Caco-2 (cell line): ENCODE results near the gene OPA1. TPM values are rescaled to one million over a fixed set of nuclear protein-coding genes. Genes with fewer than 3 reads are reported as not detected.

Experiments used
- BruUV-seq: library from RNA; stranded (reverse); fragments of 400-500 nt; replicated peaks from 2 replicates; lab custom pipeline; 2021; lab: Mats Ljungman, UMichigan
- CTCF ChIA-PET: fragments of 300-600 bp; sonication (Branson Sonifier 250); formaldehyde crosslinking; loops from one replicate; lab custom pipeline; 2022; ENCODE audit warnings: antibody characterized with exemption; lab: Charles Lee
- POLR2A ChIA-PET: fragments of 300-600 bp; sonication (Branson Sonifier 250); formaldehyde crosslinking; loops from one replicate; lab custom pipeline; 2022; ENCODE audit warnings: antibody characterized with exemption; lab: Charles Lee
- DNase-seq, 2 experiments: peaks; one replicate each; pipeline versions ENCODE4 v3.0.0 to v3.0.0-alpha.2; 2020 to 2022
- H3K27me3 ChIP-seq: replicated peaks from 2 replicates; pipeline ENCODE4 v1.6.0; 2011; ENCODE audit warnings: low read length; ENCODE audit not compliant: control insufficient read depth, insufficient read depth
- H3K36me3 ChIP-seq: 2 replicates; pipeline ENCODE4 v1.5.1; 2011; ENCODE audit warnings: low read length; ENCODE audit not compliant: control insufficient read depth, insufficient read depth
- H3K4me1 ChIP-seq: fragments of 250-450 bp; sonication (Bioruptor Pico); 2 replicates; pipeline ENCODE4 v1.5.1; 2020; ENCODE audit warnings: mild to moderate bottlenecking
- H3K4me3 ChIP-seq: 2 replicates; pipeline ENCODE4 v1.5.1; 2011; ENCODE audit warnings: low read depth, mild to moderate bottlenecking, control low read depth, low read length
- H3K9me3 ChIP-seq: fragments of 250-450 bp; sonication (Bioruptor Pico); 2 replicates; pipeline ENCODE4 v1.5.1; 2020; ENCODE audit warnings: mild to moderate bottlenecking, moderate library complexity
- H3K27ac Mint-ChIP-seq: one replicate; pipeline ENCODE4 v1.8.0; 2022; ENCODE audit warnings: mixed read lengths; ENCODE audit not compliant: unreplicated experiment
- H3K27me3 Mint-ChIP-seq: one replicate; pipeline ENCODE4 v1.8.0; 2022; ENCODE audit warnings: mixed read lengths; ENCODE audit not compliant: insufficient read depth, unreplicated experiment
- H3K36me3 Mint-ChIP-seq: one replicate; pipeline ENCODE4 v1.8.0; 2022; ENCODE audit warnings: mild to moderate bottlenecking, mixed read lengths; ENCODE audit not compliant: insufficient read depth, unreplicated experiment
- H3K4me1 Mint-ChIP-seq: one replicate; pipeline ENCODE4 v1.8.0; 2022; ENCODE audit warnings: low read depth, mixed read lengths; ENCODE audit not compliant: unreplicated experiment
- H3K4me3 Mint-ChIP-seq: one replicate; pipeline ENCODE4 v1.8.0; 2022; ENCODE audit warnings: mild to moderate bottlenecking, moderate library complexity, mixed read lengths; ENCODE audit not compliant: unreplicated experiment
- H3K9me3 Mint-ChIP-seq: one replicate; pipeline ENCODE4 v1.8.0; 2022; ENCODE audit warnings: mixed read lengths; ENCODE audit not compliant: unreplicated experiment
- intact Hi-C: fragments of 100-400 bp; cut with micrococcal nuclease; formaldehyde crosslinking; loops from one replicate; pipeline ENCODE4 v1.10.0; 2022; ENCODE audit not compliant: unreplicated experiment
- total RNA-seq: library from RNA; stranded (reverse); gene quantifications from 2 replicates; pipeline ENCODE4 v1.2.3, GENCODE V29; 2022
- TF ChIP-seq, protein P1 (sequence below), 2 experiments: fragments of 200-600 bp in 1 of 2; IDR thresholded peaks; 1 replicate in 1 of 2; 2 replicates in 1 of 2; pipeline versions ENCODE4 v1.5.1 to v1.8.0; 2011 to 2022; ENCODE audit warnings: antibody characterized with exemption in 1 of 2, control low read depth in 1 of 2, inconsistent platforms in 1 of 2, low read depth in 1 of 2, low read length in 1 of 2, mild to moderate bottlenecking in 1 of 2, moderate library complexity in 1 of 2; ENCODE audit not compliant: insufficient read depth in 1 of 2, severe bottlenecking in 1 of 2, unreplicated experiment in 1 of 2

OPA1 gene
- total RNA-seq, 1 experiment from 2014 or later = 61.4 TPM

DNA sequence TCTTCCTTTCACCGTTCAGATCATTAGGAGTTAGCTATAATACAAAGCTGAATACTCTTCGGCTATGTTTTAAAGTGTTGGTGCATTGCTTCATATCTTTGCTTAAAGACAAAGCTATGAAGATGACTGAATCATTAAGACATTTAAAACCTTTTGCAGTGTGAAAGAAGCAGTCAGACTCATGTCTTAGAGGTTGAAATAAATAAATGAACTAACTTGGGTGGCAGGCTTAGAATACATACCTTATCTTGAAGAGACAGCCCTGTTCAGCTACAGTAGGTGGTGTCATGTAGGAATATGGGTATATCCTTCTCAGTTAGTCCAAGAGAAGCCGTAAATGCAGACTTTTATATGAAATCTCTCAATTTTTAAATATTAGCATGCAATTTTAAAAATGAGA, 63.4 kb downstream of the OPA1 start:
- Mint-ChIP-seq H3K4me3 (no peak overlapping the region), H3K4me1 (no peaks in the 10 kb centered on the region), H3K9me3 (no peaks in the 10 kb centered on the region), H3K36me3 (peaks cover 50% of the 10 kb centered on the region), H3K27me3 (no peaks in the 10 kb centered on the region), H3K27ac (no peak overlapping the region)
- CTCF ChIA-PET = interaction anchor here (0.7 kb wide), 1 partner anchor 40 kb away, joined by 3 read pairs; no protein-coding TSS in a partner anchor
- DNase-seq = no peak
- POLR2A ChIA-PET = interaction anchor here (0.5 kb wide), 1 partner anchor 480 kb away, joined by 3 read pairs; no protein-coding TSS in a partner anchor
- Histone ChIP-seq H3K4me3 (no peak overlapping the region), H3K36me3 (no peaks in the 10 kb centered on the region), H3K4me1 (no peaks in the 10 kb centered on the region), H3K9me3 (no peaks in the 10 kb centered on the region), H3K27me3 (no peaks in the 10 kb centered on the region)
- BruUV-seq = no TSS peak
- intact Hi-C loops = no loop called here
- TF ChIP-seq, protein P1, sequence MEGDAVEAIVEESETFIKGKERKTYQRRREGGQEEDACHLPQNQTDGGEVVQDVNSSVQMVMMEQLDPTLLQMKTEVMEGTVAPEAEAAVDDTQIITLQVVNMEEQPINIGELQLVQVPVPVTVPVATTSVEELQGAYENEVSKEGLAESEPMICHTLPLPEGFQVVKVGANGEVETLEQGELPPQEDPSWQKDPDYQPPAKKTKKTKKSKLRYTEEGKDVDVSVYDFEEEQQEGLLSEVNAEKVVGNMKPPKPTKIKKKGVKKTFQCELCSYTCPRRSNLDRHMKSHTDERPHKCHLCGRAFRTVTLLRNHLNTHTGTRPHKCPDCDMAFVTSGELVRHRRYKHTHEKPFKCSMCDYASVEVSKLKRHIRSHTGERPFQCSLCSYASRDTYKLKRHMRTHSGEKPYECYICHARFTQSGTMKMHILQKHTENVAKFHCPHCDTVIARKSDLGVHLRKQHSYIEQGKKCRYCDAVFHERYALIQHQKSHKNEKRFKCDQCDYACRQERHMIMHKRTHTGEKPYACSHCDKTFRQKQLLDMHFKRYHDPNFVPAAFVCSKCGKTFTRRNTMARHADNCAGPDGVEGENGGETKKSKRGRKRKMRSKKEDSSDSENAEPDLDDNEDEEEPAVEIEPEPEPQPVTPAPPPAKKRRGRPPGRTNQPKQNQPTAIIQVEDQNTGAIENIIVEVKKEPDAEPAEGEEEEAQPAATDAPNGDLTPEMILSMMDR (IDR thresholded peaks at IDR 0.05; ENCODE audit: insufficient read depth in 1 of 2, low read depth in 1 of 2, low read length in 1 of 2, severe bottlenecking in 1 of 2, unreplicated experiment in 1 of 2) = no peak

DNA sequence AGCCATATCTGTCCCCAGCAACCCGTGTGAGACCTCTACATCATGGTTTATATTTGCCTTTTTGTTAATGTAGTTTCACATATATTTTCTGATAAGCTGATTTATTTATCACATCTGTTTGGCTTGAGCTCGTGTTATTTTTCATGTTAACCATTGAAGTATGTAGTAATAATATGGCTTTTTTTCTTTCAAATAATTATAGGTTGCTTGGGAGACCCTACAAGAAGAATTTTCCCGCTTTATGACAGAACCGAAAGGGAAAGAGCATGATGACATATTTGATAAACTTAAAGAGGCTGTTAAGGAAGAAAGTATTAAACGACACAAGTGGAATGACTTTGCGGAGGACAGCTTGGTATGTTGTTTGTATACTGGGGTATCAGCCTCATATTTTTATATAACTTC, 63.9 kb downstream of the OPA1 start:
- Histone ChIP-seq H3K36me3 (no peaks in the 10 kb centered on the region), H3K4me1 (no peaks in the 10 kb centered on the region), H3K4me3 (no peak overlapping the region), H3K9me3 (no peaks in the 10 kb centered on the region), H3K27me3 (no peaks in the 10 kb centered on the region)
- ChIA-PET CTCF (interaction anchor here (0.7 kb wide), 1 partner anchor 40 kb away, joined by 3 read pairs; no protein-coding TSS in a partner anchor), POLR2A (interaction anchor here (0.5 kb wide), 1 partner anchor 480 kb away, joined by 3 read pairs; no protein-coding TSS in a partner anchor)
- Mint-ChIP-seq H3K27me3 (no peaks in the 10 kb centered on the region), H3K27ac (no peak overlapping the region), H3K4me3 (no peak overlapping the region), H3K36me3 (peaks cover 55% of the 10 kb centered on the region), H3K4me1 (no peaks in the 10 kb centered on the region), H3K9me3 (no peaks in the 10 kb centered on the region)
- BruUV-seq = no TSS peak
- intact Hi-C loops = no loop called here
- TF ChIP-seq, protein P1 (IDR thresholded peaks at IDR 0.05; ENCODE audit: insufficient read depth in 1 of 2, low read depth in 1 of 2, low read length in 1 of 2, severe bottlenecking in 1 of 2, unreplicated experiment in 1 of 2) = no peak
- no peak for DNase-seq

DNA sequence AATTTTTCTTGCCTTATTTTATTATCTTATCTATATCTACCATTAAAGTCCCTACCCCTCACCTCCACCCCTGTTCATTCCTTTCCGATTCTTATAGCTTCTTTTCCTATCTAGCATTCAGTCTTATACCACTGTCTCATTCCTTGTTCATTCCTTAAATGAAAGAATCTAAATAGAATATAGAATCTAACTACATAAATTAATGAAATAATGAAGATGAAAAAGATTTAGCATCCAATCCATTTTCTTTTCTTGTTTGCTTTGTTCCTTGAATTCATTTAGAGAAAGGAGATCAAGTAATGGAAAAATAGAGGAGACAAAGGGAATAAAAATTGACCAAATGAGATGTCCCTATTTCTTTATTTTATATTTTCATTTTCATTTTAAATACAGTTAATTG, 67.2 kb downstream of the OPA1 start:
- Histone ChIP-seq H3K27me3 (no peaks in the 10 kb centered on the region), H3K9me3 (no peaks in the 10 kb centered on the region), H3K36me3 (no peaks in the 10 kb centered on the region), H3K4me3 (no peak overlapping the region), H3K4me1 (no peaks in the 10 kb centered on the region)
- no peak overlapping the region for H3K4me3 Mint-ChIP-seq
- H3K4me1 Mint-ChIP-seq = no peaks in the 10 kb centered on the region
- POLR2A ChIA-PET = no interaction called here
- no TSS peak for BruUV-seq
- H3K9me3 Mint-ChIP-seq = no peaks in the 10 kb centered on the region
- H3K36me3 Mint-ChIP-seq = peaks cover 66% of the 10 kb centered on the region
- H3K27ac Mint-ChIP-seq = no peak overlapping the region
- intact Hi-C loops = loop anchor here (10.0 kb wide), 1 partner anchor 255 kb away; no protein-coding TSS in a partner anchor
- H3K27me3 Mint-ChIP-seq = no peaks in the 10 kb centered on the region
- no peak for DNase-seq
- CTCF ChIA-PET = no interaction called here
- TF ChIP-seq, protein P1 (IDR thresholded peaks at IDR 0.05; ENCODE audit: insufficient read depth in 1 of 2, low read depth in 1 of 2, low read length in 1 of 2, severe bottlenecking in 1 of 2, unreplicated experiment in 1 of 2) = no peak
